Measurements from ENCODE around the gene BDKRB2. TPM values are rescaled to one million over a fixed set of nuclear protein-coding genes. Genes with fewer than 3 reads are reported as not detected.

The BDKRB2 gene
- total and polyA plus RNA-seq, 2 of the 4 experiments (the other 2 are of a cell fraction), result 60.9 to 73.1 TPM

DNA sequence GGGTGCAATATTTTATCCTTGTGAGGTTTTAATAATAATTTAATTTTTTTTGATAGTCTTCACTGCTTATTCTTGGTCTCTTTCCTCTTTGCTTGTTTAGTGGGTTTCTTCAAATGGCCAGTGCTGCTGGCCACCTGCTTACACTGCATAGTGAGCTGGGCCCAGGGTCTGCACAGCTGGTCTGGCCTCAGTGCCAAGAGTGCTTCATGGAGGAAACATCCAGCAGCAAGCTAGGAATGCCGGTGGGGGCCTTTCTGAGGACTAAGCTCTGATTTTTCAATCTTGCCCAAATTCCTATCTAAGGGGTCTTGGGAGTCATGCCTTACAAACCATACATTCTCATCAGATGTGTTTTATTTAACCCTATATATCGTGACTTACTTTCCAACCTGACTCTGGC is 13.3 kb upstream of the BDKRB2 start:
- no peaks in the 10 kb centered on the region for H3K9me3 ChIP-seq (ENCODE audit: control insufficient read depth, insufficient read depth, low read length)
- H2BK20ac ChIP-seq (ENCODE audit: low read depth, low read length), result no peak overlapping the region
- no peak overlapping the region for H3K4me2 ChIP-seq (ENCODE audit: low read depth, low read length)
- no peak overlapping the region for H3K9ac ChIP-seq (ENCODE audit: low read depth, low read length)
- no peaks in the 10 kb centered on the region for H3K27me3 ChIP-seq (ENCODE audit: control insufficient read depth, insufficient read depth, low read length)
- no peak overlapping the region for H3K27ac ChIP-seq (ENCODE audit: insufficient read depth, low read length)
- no peak overlapping the region for H2BK120ac ChIP-seq (ENCODE audit: low read depth, low read length)
- in situ Hi-C loops (cut with MboI; ENCODE audit: low sequenced_read_pairs) (no loop called here), intact Hi-C loops (cut with micrococcal nuclease) (no loop called here), dilution Hi-C loops (cut with HindIII; ENCODE audit: low sequenced_read_pairs, unreplicated experiment) (no loop called here)
- H4K8ac ChIP-seq (ENCODE audit: low read depth in 2 of 2, low read length in 2 of 2), result no peak overlapping the region
- no peak overlapping the region for H2AFZ ChIP-seq (replicated peaks; ENCODE audit: low read length, poor library complexity)
- no peaks in the 10 kb centered on the region for H3K36me3 ChIP-seq (ENCODE audit: control insufficient read depth, insufficient read depth, low read length)
- H3K4me3 ChIP-seq (ENCODE audit: insufficient read depth, low read depth, low read length), result no peak overlapping the region
- no peak overlapping the region for H3K56ac ChIP-seq (ENCODE audit: extremely low read depth, insufficient read depth, low read length)
- no peak overlapping the region for H2BK5ac ChIP-seq (ENCODE audit: low read depth, low read length, poor library complexity, severe bottlenecking)
- H3K18ac ChIP-seq (ENCODE audit: low read depth, low read length), result no peak overlapping the region
- ChIA-PET POLR2A (ENCODE audit: unreplicated experiment) (no interaction called here), CTCF (no interaction called here)
- DNase-seq (peak; percentile 59), ATAC-seq (ENCODE audit: low read depth) (no peak)
- WGBS, 2 experiments (ENCODE audit: extremely low coverage in 2 of 2, insufficient read length in 1 of 2), result 20% methylated on average over 1 of the region's 2 CpGs; no CpG with 5 or more reads in 1 of the 2 experiments
- no peak overlapping the region for H3K23ac ChIP-seq (ENCODE audit: low read depth, low read length)
- TF ChIP-seq MAZ (IDR thresholded peaks at IDR 0.05; ENCODE audit: borderline replicate concordance, low read depth, low read length) (peak; percentile 24; the same call in 1 of the 2 replicates), NFE2L2 (IDR thresholded peaks at IDR 0.05; ENCODE audit: low read depth, low read length) (no peak)
- H3K79me1 ChIP-seq (ENCODE audit: low read depth in 1 of 2, low read length in 2 of 2), result no peaks in the 10 kb centered on the region
- H4K20me1 ChIP-seq (ENCODE audit: insufficient read depth, low read length), result no peaks in the 10 kb centered on the region
- H4K5ac ChIP-seq (ENCODE audit: low read depth, low read length), result no peak overlapping the region
- no peak overlapping the region for H2AK5ac ChIP-seq (ENCODE audit: low read depth, low read length)
- no peak overlapping the region for H2BK15ac ChIP-seq (ENCODE audit: low read depth, low read length)
- peaks cover 10% of the 10 kb centered on the region for H3K9me1 ChIP-seq (ENCODE audit: insufficient read depth, low read length)
- BruUV-seq (replicated peaks), result no TSS peak
- no peak overlapping the region for H4K91ac ChIP-seq (ENCODE audit: insufficient read depth, low read depth, low read length)
- peaks cover 12% of the 10 kb centered on the region for H3K4me1 ChIP-seq (ENCODE audit: control insufficient read depth, insufficient read depth, low read length)
- no peak overlapping the region for H3K14ac ChIP-seq (replicated peaks; ENCODE audit: low read depth, low read length)
- H2AK9ac ChIP-seq (replicated peaks; ENCODE audit: low read depth, low read length, poor library complexity), result no peak overlapping the region
- H3K4ac ChIP-seq (ENCODE audit: low read depth, low read length), result no peak overlapping the region

All from IMR-90 (cell line).